Measurements from ENCODE around the gene TBC1D2B.

TBC1D2B gene

GRCh38 chr15:78024883-78025282 is 52.6 kb downstream of the TBC1D2B start:
- no peak overlapping the region for H3K4me3 ChIP-seq (replicated peaks in 1 of 2; ENCODE audit: low read depth in 2 of 2, low read length in 2 of 2)
- TF ChIP-seq, protein P1, sequence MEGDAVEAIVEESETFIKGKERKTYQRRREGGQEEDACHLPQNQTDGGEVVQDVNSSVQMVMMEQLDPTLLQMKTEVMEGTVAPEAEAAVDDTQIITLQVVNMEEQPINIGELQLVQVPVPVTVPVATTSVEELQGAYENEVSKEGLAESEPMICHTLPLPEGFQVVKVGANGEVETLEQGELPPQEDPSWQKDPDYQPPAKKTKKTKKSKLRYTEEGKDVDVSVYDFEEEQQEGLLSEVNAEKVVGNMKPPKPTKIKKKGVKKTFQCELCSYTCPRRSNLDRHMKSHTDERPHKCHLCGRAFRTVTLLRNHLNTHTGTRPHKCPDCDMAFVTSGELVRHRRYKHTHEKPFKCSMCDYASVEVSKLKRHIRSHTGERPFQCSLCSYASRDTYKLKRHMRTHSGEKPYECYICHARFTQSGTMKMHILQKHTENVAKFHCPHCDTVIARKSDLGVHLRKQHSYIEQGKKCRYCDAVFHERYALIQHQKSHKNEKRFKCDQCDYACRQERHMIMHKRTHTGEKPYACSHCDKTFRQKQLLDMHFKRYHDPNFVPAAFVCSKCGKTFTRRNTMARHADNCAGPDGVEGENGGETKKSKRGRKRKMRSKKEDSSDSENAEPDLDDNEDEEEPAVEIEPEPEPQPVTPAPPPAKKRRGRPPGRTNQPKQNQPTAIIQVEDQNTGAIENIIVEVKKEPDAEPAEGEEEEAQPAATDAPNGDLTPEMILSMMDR (IDR thresholded peaks at IDR 0.05; ENCODE audit: low read depth, low read length): no peak
- DNase-seq (ENCODE audit: low read depth in 2 of 2): no peak

- no peak overlapping the region for H3K4me3 ChIP-seq (replicated peaks in 1 of 2; ENCODE audit: low read depth in 2 of 2, low read length in 2 of 2)
- TF ChIP-seq, protein P1 (IDR thresholded peaks at IDR 0.05; ENCODE audit: low read depth, low read length): no peak
- no peak for DNase-seq (ENCODE audit: low read depth in 2 of 2)
Measured at GRCh38 chr15:78024519-78024870, 53.0 kb downstream of the TBC1D2B start.

DNA sequence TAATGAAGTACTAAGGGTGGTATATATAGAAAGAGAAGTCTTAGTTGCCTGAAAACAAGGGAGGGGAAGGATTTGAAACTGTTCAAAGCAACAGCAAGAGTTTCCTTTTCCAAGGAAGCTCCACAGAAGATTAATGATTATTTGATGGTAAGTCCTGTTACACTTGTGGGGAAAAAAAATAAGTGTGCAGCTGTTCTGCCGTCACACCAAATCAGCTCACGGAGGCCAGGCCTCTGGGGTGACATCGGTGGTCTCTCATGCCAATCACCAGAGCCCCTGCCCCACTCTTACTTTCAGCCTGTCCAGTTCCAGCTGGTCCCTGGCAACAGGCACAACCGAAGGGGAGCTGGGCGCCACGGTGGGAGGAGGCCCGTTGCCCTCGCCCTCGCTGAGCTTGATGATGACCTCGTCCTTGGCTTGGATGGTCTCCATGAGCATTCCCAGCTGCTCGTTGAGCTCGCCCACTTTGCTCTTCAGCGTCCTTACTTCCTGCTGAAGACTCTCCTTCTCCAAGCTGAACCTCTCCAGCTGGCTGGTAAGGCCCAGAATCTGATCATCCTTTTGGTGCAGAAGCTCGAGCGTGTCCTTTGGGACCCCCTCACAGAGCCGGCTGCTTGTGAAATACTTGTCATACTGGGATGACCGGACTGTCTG is 53.5 kb downstream of the TBC1D2B start:
- TF ChIP-seq, protein P1 (IDR thresholded peaks at IDR 0.05; ENCODE audit: low read depth, low read length): no peak
- DNase-seq (ENCODE audit: low read depth in 2 of 2): peak in 1 of 2 donors; percentile 64
- H3K4me3 ChIP-seq (replicated peaks in 1 of 2; ENCODE audit: low read depth in 2 of 2, low read length in 2 of 2): no peak overlapping the region

- DNase-seq (ENCODE audit: low read depth in 2 of 2): no peak
- H3K4me3 ChIP-seq (replicated peaks in 1 of 2; ENCODE audit: low read depth in 2 of 2, low read length in 2 of 2): no peak overlapping the region
- TF ChIP-seq, protein P1 (IDR thresholded peaks at IDR 0.05; ENCODE audit: low read depth, low read length): no peak
Measured at GRCh38 chr15:78023081-78023665, 54.3 kb downstream of the TBC1D2B start.

- DNase-seq (ENCODE audit: low read depth in 2 of 2): no peak
- TF ChIP-seq, protein P1 (IDR thresholded peaks at IDR 0.05; ENCODE audit: low read depth, low read length): no peak
- H3K4me3 ChIP-seq (replicated peaks in 1 of 2; ENCODE audit: low read depth in 2 of 2, low read length in 2 of 2): no peak overlapping the region
Measured at GRCh38 chr15:78021761-78022160, 55.8 kb downstream of the TBC1D2B start.

- TF ChIP-seq, protein P1 (IDR thresholded peaks at IDR 0.05; ENCODE audit: low read depth, low read length): no peak
- no peak for DNase-seq (ENCODE audit: low read depth in 2 of 2)
Measured at GRCh38 chr15:78020007-78020406, 57.5 kb downstream of the TBC1D2B start.

More at GRCh38 chr15:78020007-78020406, 57.5 kb downstream of the TBC1D2B start:
- no peak overlapping the region for H3K4me3 ChIP-seq (replicated peaks in 1 of 2; ENCODE audit: low read depth in 2 of 2, low read length in 2 of 2)

All from cardiac fibroblast (primary cell).